GM12878 (cell line): ENCODE measurements around the gene RASAL2.

Experiments used
- CEBPB ChIP-seq, 2 experiments: fragments of 150-350 bp in 1 of 2; IDR thresholded peaks; 2 replicates each; pipeline ENCODE4 v1.6.1; 2012 to 2014; ENCODE audit warnings: low read depth in 2 of 2, low read length in 2 of 2, borderline replicate concordance in 1 of 2, inconsistent platforms in 1 of 2
- POLR2AphosphoS5 ChIP-seq: IDR thresholded peaks from 2 replicates; pipeline ENCODE4 v1.6.1; 2011; ENCODE audit warnings: mild to moderate bottlenecking, low read length, inconsistent platforms
- TBL1XR1 ChIP-seq: IDR thresholded peaks from 2 replicates; pipeline ENCODE4 v1.6.1; 2012; ENCODE audit warnings: low read depth, low read length, improper control_type of control experiment
- TF ChIP-seq, protein P1 (sequence below): fragments of 450-650 bp; formaldehyde crosslinking; IDR thresholded peaks from 2 replicates; pipeline ENCODE4 v1.4.0; 2020; ENCODE audit warnings: mild to moderate bottlenecking, moderate library complexity

DNA sequence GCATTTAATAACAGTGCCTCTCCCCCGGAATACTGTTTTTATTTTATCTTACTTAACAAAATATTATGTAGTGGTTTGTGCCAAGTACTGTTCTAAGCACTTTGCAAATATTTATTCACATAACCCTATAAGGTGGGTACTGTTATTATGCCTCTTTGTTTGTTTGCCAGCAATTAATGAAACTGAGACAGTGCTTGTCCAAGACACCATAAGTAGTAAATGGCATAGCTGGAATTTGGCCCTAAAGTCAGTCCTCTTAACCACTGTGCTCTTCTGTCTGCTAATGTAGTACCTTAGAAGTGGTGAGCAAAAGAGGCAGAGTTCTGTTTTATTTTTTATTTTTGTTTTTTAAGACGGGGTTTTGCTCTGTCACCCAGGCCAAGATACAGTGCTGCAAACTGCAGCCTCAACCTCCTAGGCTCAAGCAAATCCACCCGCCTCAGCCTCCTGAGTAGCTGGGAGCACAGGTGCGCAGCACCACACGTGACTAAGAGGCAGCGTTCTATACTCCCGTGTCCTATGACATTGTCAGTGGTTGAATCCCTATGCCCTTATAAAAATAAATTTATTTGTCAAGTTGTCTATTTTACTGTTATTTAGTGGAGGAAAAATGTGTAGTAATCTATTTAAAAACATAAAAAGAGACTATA lies 237.1 kb downstream of the RASAL2 start:
- TF ChIP-seq POLR2AphosphoS5 (no peak), CEBPB (IDR thresholded peaks at IDR 0.05; ENCODE audit: borderline replicate concordance in 1 of 2, low read depth in 2 of 2, low read length in 2 of 2) (no peak), TBL1XR1 (no peak)
- TF ChIP-seq, protein P1, sequence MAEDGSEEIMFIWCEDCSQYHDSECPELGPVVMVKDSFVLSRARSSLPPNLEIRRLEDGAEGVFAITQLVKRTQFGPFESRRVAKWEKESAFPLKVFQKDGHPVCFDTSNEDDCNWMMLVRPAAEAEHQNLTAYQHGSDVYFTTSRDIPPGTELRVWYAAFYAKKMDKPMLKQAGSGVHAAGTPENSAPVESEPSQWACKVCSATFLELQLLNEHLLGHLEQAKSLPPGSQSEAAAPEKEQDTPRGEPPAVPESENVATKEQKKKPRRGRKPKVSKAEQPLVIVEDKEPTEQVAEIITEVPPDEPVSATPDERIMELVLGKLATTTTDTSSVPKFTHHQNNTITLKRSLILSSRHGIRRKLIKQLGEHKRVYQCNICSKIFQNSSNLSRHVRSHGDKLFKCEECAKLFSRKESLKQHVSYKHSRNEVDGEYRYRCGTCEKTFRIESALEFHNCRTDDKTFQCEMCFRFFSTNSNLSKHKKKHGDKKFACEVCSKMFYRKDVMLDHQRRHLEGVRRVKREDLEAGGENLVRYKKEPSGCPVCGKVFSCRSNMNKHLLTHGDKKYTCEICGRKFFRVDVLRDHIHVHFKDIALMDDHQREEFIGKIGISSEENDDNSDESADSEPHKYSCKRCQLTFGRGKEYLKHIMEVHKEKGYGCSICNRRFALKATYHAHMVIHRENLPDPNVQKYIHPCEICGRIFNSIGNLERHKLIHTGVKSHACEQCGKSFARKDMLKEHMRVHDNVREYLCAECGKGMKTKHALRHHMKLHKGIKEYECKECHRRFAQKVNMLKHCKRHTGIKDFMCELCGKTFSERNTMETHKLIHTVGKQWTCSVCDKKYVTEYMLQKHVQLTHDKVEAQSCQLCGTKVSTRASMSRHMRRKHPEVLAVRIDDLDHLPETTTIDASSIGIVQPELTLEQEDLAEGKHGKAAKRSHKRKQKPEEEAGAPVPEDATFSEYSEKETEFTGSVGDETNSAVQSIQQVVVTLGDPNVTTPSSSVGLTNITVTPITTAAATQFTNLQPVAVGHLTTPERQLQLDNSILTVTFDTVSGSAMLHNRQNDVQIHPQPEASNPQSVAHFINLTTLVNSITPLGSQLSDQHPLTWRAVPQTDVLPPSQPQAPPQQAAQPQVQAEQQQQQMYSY (CRISPR knock-in tag) = no peak
